Thoracic aorta (tissue), 2 donors: ENCODE data around the gene SPATA3. TPM values are rescaled to one million over a fixed set of nuclear protein-coding genes. Genes with fewer than 3 reads are reported as not detected.

Experiments
- ATAC-seq: fragments of 150-250 bp; one replicate; pipeline ENCODE4 v1.8.0; 2017; ENCODE audit warnings: low read depth; ENCODE audit not compliant: insufficient number of reproducible peaks, low FRiP score
- DNase-seq: peaks from one replicate; pipeline ENCODE4 v3.0.0-alpha.2; 2020; ENCODE audit warnings: low spot score
- H3K27ac ChIP-seq, 2 donors: fragments of 200-600 bp; sonication (generic); 1 replicate in 1 of 2; 2 replicates in 1 of 2; pipeline ENCODE4 v1.5.1; 2016; ENCODE audit warnings: mild to moderate bottlenecking in 2 of 2, moderate library complexity in 2 of 2
- H3K27me3 ChIP-seq: fragments of 200-600 bp; sonication (generic); replicated peaks from 2 replicates; pipeline ENCODE4 v1.6.0; 2016; ENCODE audit warnings: mild to moderate bottlenecking; ENCODE audit not compliant: insufficient read depth
- H3K36me3 ChIP-seq: fragments of 200-600 bp; sonication (generic); one replicate; pipeline ENCODE4 v1.5.1; 2016
- H3K4me1 ChIP-seq, 2 donors: fragments of 200-600 bp; sonication (generic); 1 replicate in 1 of 2; 2 replicates in 1 of 2; pipeline versions ENCODE4 v1.5.1 to v1.6.0; 2016; ENCODE audit warnings: low read depth in 2 of 2, mild to moderate bottlenecking in 1 of 2; ENCODE audit not compliant: control insufficient read depth in 1 of 2
- H3K4me3 ChIP-seq: fragments of 200-600 bp; sonication (generic); 2 replicates; pipeline ENCODE4 v1.5.1; 2016; ENCODE audit warnings: mild to moderate bottlenecking
- H3K9me3 ChIP-seq: fragments of 200-600 bp; sonication (generic); 2 replicates; pipeline ENCODE4 v1.5.1; 2016
- CTCF ChIP-seq: fragments of 200-600 bp; sonication (generic); IDR thresholded peaks from one replicate; pipeline ENCODE4 v1.5.1; 2019; ENCODE audit warnings: antibody characterized with exemption
- total RNA-seq, 2 donors: library from RNA; depleted of rRNA; stranded (reverse); fragments of >200 nt; gene quantifications; one replicate each; pipeline versions ENCODE4 v1.1.0 to v1.2.3, GENCODE V29; 2016

Gene SPATA3
- total RNA-seq, 2 donors from 2014 or later, result not detected

GRCh38 chr2:231050018-231050901 is 54.3 kb downstream of the SPATA3 start:
- Histone ChIP-seq H3K27me3 (no peaks in the 10 kb centered on the region), H3K4me1 (peaks cover 5 to 8% of the 10 kb centered on the region in 2 donors), H3K9me3 (no peaks in the 10 kb centered on the region), H3K4me3 (no peak overlapping the region), H3K36me3 (no peaks in the 10 kb centered on the region), H3K27ac (no peak overlapping the region)
- TF ChIP-seq CTCF, result no peak
- no peak for DNase-seq
- ATAC-seq, result no peak

GRCh38 chr2:231051116-231051515 is 55.2 kb downstream of the SPATA3 start:
- no peaks in the 10 kb centered on the region for H3K36me3 ChIP-seq
- no peak for DNase-seq
- H3K27me3 ChIP-seq, result no peaks in the 10 kb centered on the region
- H3K27ac ChIP-seq, result no peak overlapping the region
- no peak for ATAC-seq
- no peak overlapping the region for H3K4me3 ChIP-seq
- peaks cover 5 to 8% of the 10 kb centered on the region in 2 donors for H3K4me1 ChIP-seq
- no peaks in the 10 kb centered on the region for H3K9me3 ChIP-seq
- TF ChIP-seq CTCF, result no peak

- ATAC-seq (no peak), DNase-seq (peak; percentile 21)
- Histone ChIP-seq H3K27me3 (no peaks in the 10 kb centered on the region), H3K27ac (no peak overlapping the region), H3K36me3 (no peaks in the 10 kb centered on the region), H3K4me3 (peak overlapping the region; percentile 78), H3K4me1 (peaks cover 5 to 11% of the 10 kb centered on the region in 2 donors), H3K9me3 (no peaks in the 10 kb centered on the region)
- TF ChIP-seq CTCF, result peak; percentile 88
Observed at GRCh38 chr2:231052494-231053451, 56.9 kb downstream of the SPATA3 start.

GRCh38 chr2:231053846-231054245 is 57.9 kb downstream of the SPATA3 start:
- H3K4me3 ChIP-seq, result no peak overlapping the region
- no peaks in the 10 kb centered on the region for H3K9me3 ChIP-seq
- no peaks in the 10 kb centered on the region for H3K36me3 ChIP-seq
- peaks cover 13 to 22% of the 10 kb centered on the region in 2 donors for H3K4me1 ChIP-seq
- H3K27ac ChIP-seq, result no peak overlapping the region
- no peak for DNase-seq
- TF ChIP-seq CTCF, result no peak
- no peaks in the 10 kb centered on the region for H3K27me3 ChIP-seq
- no peak for ATAC-seq
